GM21619 (cell line): ENCODE data around the gene IP6K1.
"Not testable (repeated sequence)": the region's sequence is repeated elsewhere in the genome, so short reads cannot be mapped to it uniquely, and the experiment has no call there.

Experiments
- ATAC-seq: cut with Tn5 transposase; IDR thresholded peaks from one replicate; pipeline ENCODE4 v1.9.1; 2021; ENCODE audit not compliant: unreplicated experiment

Gene IP6K1

DNA sequence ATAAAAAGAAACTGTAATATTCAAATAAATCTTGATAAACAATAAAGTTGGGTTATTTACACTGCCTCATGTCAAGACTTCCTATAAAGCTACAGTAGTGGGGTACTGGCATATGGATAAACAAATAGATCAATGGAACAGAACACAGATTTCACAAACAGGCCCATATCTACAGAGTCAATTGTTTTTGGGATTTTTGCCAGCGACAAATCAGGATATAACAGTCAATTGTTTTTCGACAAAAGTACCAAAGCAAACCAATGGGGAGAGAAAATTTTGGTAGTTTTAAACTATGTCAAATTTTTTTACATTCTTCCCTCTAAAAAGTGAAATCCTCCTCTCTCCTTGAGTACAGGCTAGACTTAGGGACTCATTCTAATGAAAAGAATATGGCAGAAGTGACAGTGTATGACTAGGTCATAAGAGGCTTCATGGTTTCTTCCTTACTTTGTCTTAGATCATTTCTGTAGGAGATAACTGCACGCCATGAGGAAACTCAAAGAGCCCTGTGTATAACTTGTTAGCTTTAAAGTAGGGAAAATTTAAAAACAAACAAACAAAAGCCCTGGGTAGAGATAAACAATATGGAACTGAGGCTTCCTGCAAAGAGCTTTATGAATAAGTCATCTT is 16.9 kb downstream of the IP6K1 start:
- no peak for ATAC-seq

- no peak for ATAC-seq
Measured at GRCh38 chr3:49763981-49764380, 22.4 kb downstream of the IP6K1 start.

GRCh38 chr3:49761661-49762060 is 24.7 kb downstream of the IP6K1 start:
- ATAC-seq: no peak

- no peak for ATAC-seq
Measured at GRCh38 chr3:49759226-49759625, 27.1 kb downstream of the IP6K1 start.

GRCh38 chr3:49757197-49757596 is 29.1 kb downstream of the IP6K1 start:
- no peak for ATAC-seq

DNA sequence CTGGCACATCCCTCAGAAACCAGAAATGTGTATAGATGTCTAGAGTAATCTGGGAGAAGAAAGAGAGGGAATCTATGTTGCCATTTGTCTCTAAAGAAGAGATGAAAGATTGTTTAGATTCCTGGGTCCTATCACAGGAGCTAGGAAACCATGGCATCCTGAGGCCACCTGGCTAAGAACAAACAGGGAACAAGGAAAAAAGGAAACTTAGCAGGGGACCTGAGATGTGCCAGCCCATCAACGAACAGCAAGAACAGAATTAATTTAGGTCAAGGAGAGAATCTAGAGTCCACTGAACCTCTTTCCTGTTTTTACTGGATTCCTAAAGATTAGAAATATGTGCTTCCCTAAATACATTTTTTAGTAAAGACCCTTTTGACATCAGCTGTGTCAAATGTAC is 30.3 kb downstream of the IP6K1 start:
- ATAC-seq: no peak

- no peak for ATAC-seq
Measured at GRCh38 chr3:49754536-49754935, 31.8 kb downstream of the IP6K1 start.

DNA sequence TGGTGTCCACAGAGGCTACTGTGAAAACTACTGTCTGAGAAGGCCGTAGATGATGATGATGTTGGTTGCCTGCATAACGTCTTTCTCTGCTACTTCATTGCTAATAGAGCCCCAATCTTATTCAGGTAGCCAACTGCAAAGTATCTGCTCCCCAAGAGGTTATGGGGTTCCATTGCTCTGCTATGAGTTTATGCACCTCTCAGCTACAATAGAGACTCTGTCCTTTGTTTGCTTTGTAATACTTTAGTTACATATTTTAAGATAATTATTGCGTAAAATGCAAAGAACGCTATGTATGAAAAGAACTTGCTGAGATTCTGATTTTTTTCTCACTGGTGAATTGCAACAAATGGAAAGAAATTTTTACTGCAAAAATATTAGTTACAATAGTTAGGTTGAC is 34.8 kb downstream of the IP6K1 start:
- no peak for ATAC-seq

DNA sequence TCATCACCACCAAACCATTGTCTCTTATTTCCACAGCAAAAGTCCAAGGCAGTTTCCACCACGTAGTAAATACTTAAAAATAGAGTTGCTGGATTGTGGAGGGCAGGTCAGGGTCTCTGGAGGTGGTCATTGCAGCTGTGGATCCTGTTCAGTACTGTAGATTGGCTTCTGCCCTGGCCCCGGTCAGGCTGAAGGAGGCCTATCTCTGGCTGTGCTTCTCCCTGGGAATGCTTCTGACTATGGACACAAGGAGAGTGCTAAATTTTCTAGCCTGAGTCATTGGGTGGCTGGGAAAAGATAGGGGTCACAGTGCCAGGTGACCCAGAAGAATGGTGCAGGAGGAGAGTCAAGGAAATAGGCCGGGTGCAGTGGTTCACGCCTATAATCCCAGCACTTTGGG is 36.3 kb downstream of the IP6K1 start:
- no peak for ATAC-seq

- not testable (repeated sequence) for ATAC-seq
Measured at GRCh38 chr3:49748874-49749273, 37.5 kb downstream of the IP6K1 start.

DNA sequence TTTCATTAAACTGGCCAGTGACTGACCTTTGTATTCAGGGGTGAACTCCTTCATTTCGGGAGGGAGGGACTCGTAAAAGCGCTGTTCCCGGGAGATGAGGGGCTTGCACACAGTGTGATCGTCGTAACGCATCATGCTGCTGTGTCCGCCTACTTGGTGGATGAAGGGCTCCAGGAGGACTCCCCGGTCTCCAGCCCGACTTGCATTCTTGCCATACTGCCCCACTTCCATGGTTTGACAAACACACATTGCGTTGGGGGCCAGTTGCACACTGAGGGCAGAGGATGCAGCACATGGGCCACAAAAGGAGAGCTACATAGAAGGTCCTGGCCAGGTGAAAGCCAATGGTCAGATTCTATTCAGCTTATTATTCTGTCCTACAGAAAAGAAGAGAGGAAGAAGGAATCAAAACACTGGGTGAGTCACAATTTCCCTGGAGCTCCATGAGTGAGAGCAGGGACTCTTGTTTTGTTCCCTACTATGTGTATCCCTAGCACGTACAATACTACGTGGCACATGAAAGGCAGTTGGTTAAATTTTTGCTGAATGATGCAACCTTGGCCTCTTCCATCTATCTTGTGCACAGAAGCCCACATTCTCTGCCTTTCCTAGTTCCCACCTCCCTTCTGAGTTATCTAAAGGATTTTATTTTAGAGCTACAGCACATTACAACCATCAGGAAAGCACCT is 38.4 kb downstream of the IP6K1 start:
- ATAC-seq: no peak

GRCh38 chr3:49745986-49746385 is 40.4 kb downstream of the IP6K1 start:
- ATAC-seq: no peak

DNA sequence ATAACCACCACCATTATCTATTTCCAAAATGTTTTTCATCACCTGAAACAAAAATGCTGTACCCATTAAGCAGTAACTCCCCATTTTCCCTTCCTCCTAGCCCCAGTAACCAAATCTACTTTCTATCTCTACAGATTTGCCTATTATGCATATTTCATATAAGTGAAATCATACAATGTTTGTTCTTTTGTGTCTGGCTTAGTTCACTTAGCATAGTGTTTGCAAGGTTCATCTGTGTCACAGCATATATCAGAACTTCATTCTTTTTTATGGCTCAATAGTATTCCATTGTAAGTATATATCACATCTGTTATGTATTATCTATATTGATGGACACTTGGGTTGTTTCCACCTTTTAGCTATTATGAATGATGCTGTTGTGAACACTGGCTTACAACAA is 45.9 kb downstream of the IP6K1 start:
- ATAC-seq: no peak

GRCh38 chr3:49738067-49738713 is 48.2 kb downstream of the IP6K1 start:
- no peak for ATAC-seq

GRCh38 chr3:49734752-49735151 is 51.6 kb downstream of the IP6K1 start:
- ATAC-seq: no peak

DNA sequence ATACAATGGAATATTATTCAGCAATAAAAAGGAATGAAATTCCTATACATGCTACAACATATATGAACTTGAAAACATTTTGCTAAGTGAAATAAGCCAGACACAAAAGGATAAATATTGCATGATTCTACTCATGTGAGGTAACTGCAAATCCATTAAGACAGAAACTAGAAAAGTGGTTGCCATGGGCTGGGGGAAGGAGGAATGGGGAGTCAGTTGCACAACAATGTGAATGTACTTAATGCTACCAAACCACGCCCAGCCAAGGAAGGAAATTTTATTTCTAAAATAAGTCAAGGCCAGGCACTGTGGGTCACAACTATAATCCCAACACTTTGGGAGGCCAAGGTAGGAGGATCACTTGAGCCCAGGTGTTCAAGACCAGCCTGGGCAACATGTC is 52.8 kb downstream of the IP6K1 start:
- no peak for ATAC-seq

DNA sequence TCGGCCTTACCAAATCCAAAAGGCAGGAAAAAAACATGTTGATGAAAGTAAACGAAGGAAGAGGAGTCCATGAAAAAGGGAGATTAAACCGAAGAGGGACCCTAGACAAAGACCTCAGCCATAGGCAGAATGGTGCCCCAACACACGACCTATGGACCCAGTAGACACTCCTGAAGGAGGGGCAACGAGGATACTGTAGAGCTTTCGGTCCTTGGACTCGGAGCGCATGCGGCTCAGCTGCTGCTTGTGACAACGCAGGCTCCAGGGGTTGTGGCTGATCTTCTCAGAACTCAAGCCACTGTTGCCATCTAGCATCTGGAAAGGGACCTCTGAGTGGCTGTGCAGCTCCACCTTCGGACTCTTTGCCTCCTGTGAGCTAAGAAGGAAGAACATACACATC is 53.7 kb downstream of the IP6K1 start:
- ATAC-seq: no peak

- ATAC-seq: no peak
Measured at GRCh38 chr3:49729966-49730609, 56.3 kb downstream of the IP6K1 start.

DNA sequence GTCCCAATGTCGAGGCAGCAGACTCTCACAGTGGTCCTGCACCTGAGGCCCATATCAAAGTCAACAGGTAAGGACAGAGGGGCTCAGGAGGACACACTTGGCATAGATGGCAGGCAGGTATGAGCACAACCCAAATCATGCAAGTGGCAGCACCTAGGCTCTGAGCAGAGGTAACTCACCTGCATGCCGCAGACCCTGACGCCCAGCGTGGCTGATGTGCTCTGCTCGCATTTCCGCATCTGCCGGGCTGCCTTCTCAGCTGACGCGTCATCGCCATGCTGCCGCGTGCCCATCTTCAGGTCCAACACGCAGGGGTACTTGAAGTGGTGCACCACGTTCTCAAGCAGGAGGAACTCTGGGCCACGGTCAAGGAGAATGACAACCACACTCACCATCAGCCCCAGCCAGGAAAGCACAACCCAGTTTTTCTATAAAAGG is 58.4 kb downstream of the IP6K1 start:
- ATAC-seq: no peak

GRCh38 chr3:49727154-49727923 is 59.0 kb downstream of the IP6K1 start:
- no peak for ATAC-seq
